ENCODE data around the gene S100A5.
A peak's percentile ranks its signal among the peaks of the same experiment; 100 is the strongest.

S100A5 gene

GRCh38 chr1:153545067-153546055, 4.6 kb upstream of the S100A5 start, which contains the start of gene S100A4:
S100A4 (minus strand) TSS chr1:153545806; CDS start chr1:153544794, 1,012 bp downstream.
- H3K27ac Mint-ChIP-seq: peak within 1 kb of the TSS; percentile 99
- H3K4me3 Mint-ChIP-seq: peak within 1 kb of the TSS; percentile 92
- H3K4me1 Mint-ChIP-seq (ENCODE audit: low read depth): peaks cover 67% of the 10 kb centered on the region
- peaks cover 10% of the 10 kb centered on the region for H3K36me3 Mint-ChIP-seq (ENCODE audit: low read depth)
- H3K9me3 Mint-ChIP-seq: no peaks in the 10 kb centered on the region
- no peaks in the 10 kb centered on the region for H3K27me3 Mint-ChIP-seq

DNA sequence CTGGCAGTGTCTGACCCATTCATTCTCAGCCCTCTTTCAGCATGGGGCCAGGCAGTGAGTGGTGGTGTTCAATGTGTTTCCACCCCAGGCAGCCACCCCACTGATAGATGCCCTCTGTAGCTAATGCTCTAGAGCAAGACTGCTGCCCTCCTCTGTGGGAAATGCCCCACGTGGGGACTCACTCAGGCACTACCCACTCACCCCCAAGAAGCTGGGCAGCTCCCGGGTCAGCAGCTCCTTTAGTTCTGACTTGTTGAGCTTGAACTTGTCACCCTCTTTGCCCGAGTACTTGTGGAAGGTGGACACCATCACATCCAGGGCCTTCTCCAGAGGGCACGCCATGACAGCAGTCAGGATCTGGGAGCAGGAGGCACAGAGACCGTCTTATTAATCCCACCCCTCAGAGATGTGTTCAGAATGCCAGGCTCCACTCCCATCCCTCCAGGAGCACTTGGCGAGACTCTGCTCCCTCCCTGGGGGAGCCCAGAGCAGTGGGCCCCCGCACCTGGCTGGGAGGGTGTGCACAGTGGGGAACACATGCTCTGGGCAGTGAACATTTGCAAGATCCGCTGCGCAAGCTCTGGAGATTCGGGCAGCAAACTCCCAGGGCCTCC, 3.8 kb upstream of the S100A5 start:
- peaks cover 75% of the 10 kb centered on the region for H3K4me1 Mint-ChIP-seq (ENCODE audit: low read depth)
- peak overlapping the region; percentile 92 for H3K4me3 Mint-ChIP-seq
- H3K36me3 Mint-ChIP-seq (ENCODE audit: low read depth): peaks cover 10% of the 10 kb centered on the region
- H3K27ac Mint-ChIP-seq: peak overlapping the region; percentile 99
- no peaks in the 10 kb centered on the region for H3K27me3 Mint-ChIP-seq
- no peaks in the 10 kb centered on the region for H3K9me3 Mint-ChIP-seq

DNA sequence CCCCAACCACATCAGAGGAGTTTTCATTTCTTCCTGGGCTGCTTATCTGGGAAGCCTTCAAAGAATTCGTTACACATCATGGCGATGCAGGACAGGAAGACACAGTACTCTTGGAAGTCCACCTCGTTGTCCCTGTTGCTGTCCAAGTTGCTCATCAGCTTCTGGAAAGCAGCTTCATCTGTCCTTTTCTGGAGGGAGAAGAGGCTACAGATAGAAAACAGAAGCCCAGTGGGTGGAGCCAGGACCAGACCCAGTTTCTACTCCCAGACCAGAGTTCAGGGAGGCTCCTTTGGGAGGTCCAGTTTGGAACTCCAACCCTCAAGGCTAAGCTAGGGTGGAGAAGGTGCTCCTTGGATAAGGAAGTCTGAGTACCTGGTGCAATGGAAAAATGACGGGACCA, 3.0 kb upstream of the S100A5 start:
- peaks cover 10% of the 10 kb centered on the region for H3K36me3 Mint-ChIP-seq (ENCODE audit: low read depth)
- peak overlapping the region; percentile 99 for H3K27ac Mint-ChIP-seq
- peak overlapping the region; percentile 92 for H3K4me3 Mint-ChIP-seq
- H3K27me3 Mint-ChIP-seq: no peaks in the 10 kb centered on the region
- no peaks in the 10 kb centered on the region for H3K9me3 Mint-ChIP-seq
- peaks cover 77% of the 10 kb centered on the region for H3K4me1 Mint-ChIP-seq (ENCODE audit: low read depth)

- H3K4me1 Mint-ChIP-seq (ENCODE audit: low read depth): peaks cover 76% of the 10 kb centered on the region
- H3K27ac Mint-ChIP-seq: peak overlapping the region; percentile 99
- no peaks in the 10 kb centered on the region for H3K9me3 Mint-ChIP-seq
- peaks cover 10% of the 10 kb centered on the region for H3K36me3 Mint-ChIP-seq (ENCODE audit: low read depth)
- no peaks in the 10 kb centered on the region for H3K27me3 Mint-ChIP-seq
- peak overlapping the region; percentile 92 for H3K4me3 Mint-ChIP-seq
These were observed 2.4 kb upstream of the S100A5 start for GRCh38 chr1:153542956-153543711.

DNA sequence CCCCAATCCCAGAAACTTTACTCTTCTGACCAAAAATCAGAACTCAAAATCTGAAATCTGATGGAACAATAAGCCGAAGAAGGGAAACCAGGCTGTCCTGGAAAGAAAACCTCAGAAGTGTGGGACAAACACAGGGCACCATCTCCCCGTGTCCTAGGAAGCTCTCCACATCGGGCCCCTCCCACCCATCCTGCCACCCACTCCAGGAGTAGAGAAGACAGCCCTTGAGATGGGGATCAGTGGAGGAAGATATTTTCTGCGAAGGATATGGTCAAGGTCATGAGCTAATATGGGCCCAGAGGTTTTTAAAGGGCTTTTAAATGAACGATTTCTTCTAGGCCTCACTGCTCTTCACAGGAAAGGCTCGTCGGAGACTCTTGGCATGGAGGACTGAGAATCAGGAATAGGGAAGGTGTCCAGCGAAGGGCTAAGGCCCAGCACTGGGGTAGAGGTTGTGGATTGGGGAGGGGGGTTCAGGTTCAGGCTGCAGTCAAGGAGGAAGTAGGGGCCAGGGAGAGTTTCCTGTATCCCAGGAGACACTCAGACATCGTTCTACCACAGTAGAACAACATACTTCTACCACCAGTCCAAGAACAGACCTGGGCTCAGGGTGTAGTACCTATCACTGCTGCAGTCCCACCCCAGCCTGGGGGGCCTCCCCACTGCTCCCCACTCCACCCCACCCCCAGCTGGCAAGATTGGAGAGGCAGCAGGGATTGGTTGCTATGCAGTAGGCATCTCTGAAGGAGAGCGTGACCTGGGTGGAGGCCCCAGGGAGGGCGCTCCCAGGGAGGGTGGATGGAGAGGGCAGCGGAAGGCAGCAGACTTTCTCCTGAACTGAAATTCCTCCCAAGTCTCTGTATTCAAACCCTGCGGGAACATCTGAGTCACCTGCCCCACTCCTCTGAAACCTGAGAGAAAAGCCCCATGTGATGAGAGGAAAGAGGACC, 1.2 kb upstream of the S100A5 start:
- H3K9me3 Mint-ChIP-seq: no peaks in the 10 kb centered on the region
- H3K27me3 Mint-ChIP-seq: no peaks in the 10 kb centered on the region
- H3K4me1 Mint-ChIP-seq (ENCODE audit: low read depth): peaks cover 87% of the 10 kb centered on the region
- H3K27ac Mint-ChIP-seq: peak overlapping the region; percentile 90
- peaks cover 10% of the 10 kb centered on the region for H3K36me3 Mint-ChIP-seq (ENCODE audit: low read depth)
- H3K4me3 Mint-ChIP-seq: peak overlapping the region; percentile 22

DNA sequence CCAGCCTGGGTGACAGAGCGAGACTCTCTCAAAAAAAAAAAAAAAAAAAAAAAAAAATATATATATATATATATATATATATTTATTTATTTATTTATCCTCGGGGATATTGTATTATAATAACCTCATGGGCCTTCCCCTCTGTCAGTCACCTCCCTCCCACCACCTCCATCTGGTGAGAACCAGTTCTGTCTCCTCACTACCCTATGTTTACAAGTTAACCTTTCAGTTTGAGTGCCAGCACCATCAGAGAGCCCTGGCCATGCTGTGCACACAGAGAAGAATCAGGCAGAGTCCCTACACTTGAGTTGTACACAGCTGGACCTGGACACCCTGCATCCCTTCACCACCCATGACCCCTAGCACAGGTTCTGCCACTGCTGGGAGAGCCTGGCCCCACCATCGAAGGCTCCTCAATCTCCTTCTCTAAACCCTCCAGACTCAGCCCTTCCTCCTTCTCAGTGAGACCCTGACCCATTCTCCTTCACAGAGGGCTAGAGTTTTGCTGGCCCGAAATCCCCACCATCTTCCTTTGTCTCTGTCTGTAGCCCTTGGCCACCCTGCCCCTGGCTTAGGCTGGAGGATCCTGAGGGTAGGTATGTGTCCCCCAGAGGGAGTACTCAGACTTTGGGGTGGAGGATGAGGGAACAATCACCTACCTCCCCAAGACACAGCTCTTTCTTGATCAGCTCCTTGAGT, 1.2 kb downstream of the S100A5 start:
- Mint-ChIP-seq H3K27ac (peak overlapping the region; percentile 90), H3K4me1 (ENCODE audit: low read depth) (peaks cover 80% of the 10 kb centered on the region), H3K27me3 (no peaks in the 10 kb centered on the region), H3K9me3 (no peaks in the 10 kb centered on the region), H3K4me3 (no peak overlapping the region), H3K36me3 (ENCODE audit: low read depth) (peaks cover 10% of the 10 kb centered on the region)

- peaks cover 80% of the 10 kb centered on the region for H3K4me1 Mint-ChIP-seq (ENCODE audit: low read depth)
- no peaks in the 10 kb centered on the region for H3K9me3 Mint-ChIP-seq
- peaks cover 16% of the 10 kb centered on the region for H3K36me3 Mint-ChIP-seq (ENCODE audit: low read depth)
- H3K27ac Mint-ChIP-seq: no peak overlapping the region
- H3K27me3 Mint-ChIP-seq: no peaks in the 10 kb centered on the region
- no peak overlapping the region for H3K4me3 Mint-ChIP-seq
These were observed 2.4 kb downstream of the S100A5 start for GRCh38 chr1:153538315-153538821.

- Mint-ChIP-seq H3K9me3 (no peaks in the 10 kb centered on the region), H3K4me1 (ENCODE audit: low read depth) (peaks cover 80% of the 10 kb centered on the region), H3K27me3 (no peaks in the 10 kb centered on the region), H3K27ac (peak overlapping the region; percentile 36), H3K36me3 (ENCODE audit: low read depth) (peaks cover 15% of the 10 kb centered on the region), H3K4me3 (no peak overlapping the region)
These were observed 3.4 kb downstream of the S100A5 start for GRCh38 chr1:153537376-153537730.

DNA sequence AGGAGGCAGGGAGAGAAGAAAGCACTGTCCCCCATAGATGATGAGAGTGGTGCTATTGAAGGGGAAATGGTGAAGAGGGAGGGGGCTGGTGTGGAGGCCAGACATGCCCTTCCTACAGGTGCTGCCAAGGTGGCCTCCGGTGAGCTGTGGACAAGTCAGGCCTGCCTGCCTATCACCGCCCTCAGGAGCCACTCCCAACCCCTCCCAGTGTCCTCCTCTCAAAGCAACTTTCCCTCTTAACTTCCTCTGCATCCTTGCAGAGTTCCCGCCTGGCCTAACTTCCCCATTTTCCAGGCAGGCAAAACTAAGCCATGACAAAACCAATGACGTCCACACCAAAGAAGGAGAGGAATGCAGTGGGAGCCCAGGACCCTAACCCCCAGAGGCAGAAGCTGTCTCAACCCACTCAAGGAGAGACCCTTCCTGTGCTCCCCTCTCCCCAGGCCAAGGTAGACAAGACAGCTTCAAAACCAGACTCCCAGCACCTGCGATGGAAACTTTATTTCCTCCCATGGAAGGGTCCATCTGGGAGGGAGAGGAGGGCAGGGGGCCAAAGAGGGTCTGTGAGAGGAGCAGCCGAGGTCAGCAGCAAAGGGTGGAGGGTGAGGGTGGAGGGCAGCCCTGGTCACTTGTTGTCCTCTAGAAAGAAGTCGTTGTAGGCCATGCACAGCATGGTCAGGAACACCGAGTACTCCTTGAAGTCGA, 3.9 kb downstream of the S100A5 start:
- Mint-ChIP-seq H3K36me3 (ENCODE audit: low read depth) (peaks cover 15% of the 10 kb centered on the region), H3K27ac (peak overlapping the region; percentile 98), H3K4me3 (peak overlapping the region; percentile 97), H3K9me3 (no peaks in the 10 kb centered on the region), H3K4me1 (ENCODE audit: low read depth) (peaks cover 80% of the 10 kb centered on the region), H3K27me3 (no peaks in the 10 kb centered on the region)

GRCh38 chr1:153536012-153536670, 4.6 kb downstream of the S100A5 start:
- H3K27ac Mint-ChIP-seq: peak overlapping the region; percentile 98

DNA sequence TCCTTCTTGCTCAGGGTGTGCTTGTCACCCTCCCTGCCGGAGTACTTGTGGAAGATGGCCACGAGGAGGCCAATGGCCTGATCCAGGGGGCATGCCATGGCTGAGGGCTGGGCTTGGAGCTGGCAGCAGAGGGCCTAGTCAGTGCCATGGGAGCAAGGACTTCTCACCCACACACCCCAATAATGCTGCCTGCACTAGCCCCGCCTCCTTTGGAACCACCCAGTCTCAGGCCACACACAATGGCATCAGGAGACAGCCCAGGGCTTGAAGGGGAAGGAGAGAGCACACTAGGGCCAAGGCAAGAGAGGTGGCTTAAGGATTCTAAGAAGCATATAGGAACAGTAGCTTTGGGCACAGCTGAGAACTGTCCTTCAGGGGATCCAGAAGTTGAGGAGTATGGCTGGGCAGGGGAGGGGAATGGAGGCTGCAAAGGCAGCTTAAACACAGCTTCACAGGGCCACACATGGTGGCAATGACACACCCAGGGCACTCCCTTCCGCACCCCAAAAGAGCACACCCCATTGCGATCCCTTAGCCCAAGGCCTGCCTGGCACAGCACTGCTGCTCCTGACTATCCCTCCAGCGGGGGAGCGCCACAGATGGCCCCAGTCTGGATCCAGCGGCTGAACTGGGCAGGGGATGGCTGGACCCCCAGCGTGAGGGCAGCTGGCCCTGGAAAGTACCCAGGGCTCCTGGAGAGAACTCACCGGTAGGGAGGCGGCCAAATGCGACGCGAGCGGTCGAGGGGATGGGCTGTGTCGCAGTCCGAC, 5.3 kb downstream of the S100A5 start, which contains the start of gene S100A6:
Gene S100A6 (minus strand): TSS at position 750 of the 770 bp plus-strand sequence. CDS start 652 bp downstream, at position 98.
- Mint-ChIP-seq H3K27me3 (no peaks in the 10 kb centered on the region), H3K27ac (peak within 1 kb of the TSS; percentile 98), H3K36me3 (ENCODE audit: low read depth) (peaks cover 15% of the 10 kb centered on the region), H3K4me3 (peak within 1 kb of the TSS; percentile 97), H3K4me1 (ENCODE audit: low read depth) (peaks cover 79% of the 10 kb centered on the region), H3K9me3 (no peaks in the 10 kb centered on the region)

More at GRCh38 chr1:153536012-153536670, 4.6 kb downstream of the S100A5 start:
- Mint-ChIP-seq H3K36me3 (ENCODE audit: low read depth) (peaks cover 15% of the 10 kb centered on the region), H3K9me3 (no peaks in the 10 kb centered on the region), H3K27me3 (no peaks in the 10 kb centered on the region), H3K4me1 (ENCODE audit: low read depth) (peaks cover 80% of the 10 kb centered on the region), H3K4me3 (peak overlapping the region; percentile 97)

GRCh38 chr1:153534925-153535241, 5.9 kb downstream of the S100A5 start:
- H3K27me3 Mint-ChIP-seq: no peaks in the 10 kb centered on the region
- no peaks in the 10 kb centered on the region for H3K9me3 Mint-ChIP-seq
- H3K4me1 Mint-ChIP-seq (ENCODE audit: low read depth): peaks cover 78% of the 10 kb centered on the region
- H3K4me3 Mint-ChIP-seq: peak overlapping the region; percentile 97
- peaks cover 15% of the 10 kb centered on the region for H3K36me3 Mint-ChIP-seq (ENCODE audit: low read depth)
- peak overlapping the region; percentile 90 for H3K27ac Mint-ChIP-seq

Data from stimulated activated naive CD8-positive, alpha-beta T cell treated with anti-CD3 and anti-CD28 coated beads, Interleukin-15, Interleukin-2, amounts not matched to agents 100 ng/mL and 50 ng/mL, for 24 hours (primary cell).